Measurements from ENCODE around the gene ESPL1.

GRCh38 chr12:53224897-53225634, 43.0 kb upstream of the ESPL1 start:
- TF ChIP-seq CTCF (IDR thresholded peaks at IDR 0.05) (no peak), POLR2A (IDR thresholded peaks at IDR 0.05) (no peak)

Data from adrenal gland (tissue), 5 donors.